Measurements from ENCODE around the gene ZNF26.
"Not testable (repeated sequence)": the region's sequence is repeated elsewhere in the genome, so short reads cannot be mapped to it uniquely, and the experiment has no call there.

ZNF26 gene

DNA sequence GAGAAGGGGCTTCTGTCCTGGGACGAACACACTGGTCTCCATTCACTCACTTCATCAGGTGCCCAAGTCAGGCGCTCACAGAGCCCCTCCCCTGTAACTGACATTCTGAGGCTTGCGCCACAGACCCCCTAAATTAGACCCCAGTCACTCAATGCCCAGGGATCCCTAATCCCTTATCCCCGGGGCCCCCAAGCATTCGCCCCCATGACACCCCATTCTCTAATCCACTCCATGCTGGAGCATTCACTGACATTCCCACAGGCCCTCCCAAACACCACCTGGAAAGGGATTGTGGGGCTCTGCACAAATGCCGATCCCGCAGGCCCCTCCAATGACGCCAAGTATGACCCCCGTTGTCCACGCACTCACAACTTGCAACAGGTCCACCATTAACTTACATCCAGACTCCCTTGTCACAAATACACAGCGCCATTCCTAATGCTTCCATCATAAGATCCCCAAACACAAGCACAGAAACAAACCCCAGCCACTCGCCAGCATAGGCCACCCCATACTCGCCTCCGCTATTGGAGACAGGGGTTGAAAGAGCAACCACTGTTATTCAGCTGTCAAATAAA lies 31.6 kb upstream of the ZNF26 start:
- in situ Hi-C loops (cut with MboI; ENCODE audit: low pct_unique_long_range_greater_than_20kb, low sequenced_read_pairs): no loop called here
- DNase-seq: no peak

DNA sequence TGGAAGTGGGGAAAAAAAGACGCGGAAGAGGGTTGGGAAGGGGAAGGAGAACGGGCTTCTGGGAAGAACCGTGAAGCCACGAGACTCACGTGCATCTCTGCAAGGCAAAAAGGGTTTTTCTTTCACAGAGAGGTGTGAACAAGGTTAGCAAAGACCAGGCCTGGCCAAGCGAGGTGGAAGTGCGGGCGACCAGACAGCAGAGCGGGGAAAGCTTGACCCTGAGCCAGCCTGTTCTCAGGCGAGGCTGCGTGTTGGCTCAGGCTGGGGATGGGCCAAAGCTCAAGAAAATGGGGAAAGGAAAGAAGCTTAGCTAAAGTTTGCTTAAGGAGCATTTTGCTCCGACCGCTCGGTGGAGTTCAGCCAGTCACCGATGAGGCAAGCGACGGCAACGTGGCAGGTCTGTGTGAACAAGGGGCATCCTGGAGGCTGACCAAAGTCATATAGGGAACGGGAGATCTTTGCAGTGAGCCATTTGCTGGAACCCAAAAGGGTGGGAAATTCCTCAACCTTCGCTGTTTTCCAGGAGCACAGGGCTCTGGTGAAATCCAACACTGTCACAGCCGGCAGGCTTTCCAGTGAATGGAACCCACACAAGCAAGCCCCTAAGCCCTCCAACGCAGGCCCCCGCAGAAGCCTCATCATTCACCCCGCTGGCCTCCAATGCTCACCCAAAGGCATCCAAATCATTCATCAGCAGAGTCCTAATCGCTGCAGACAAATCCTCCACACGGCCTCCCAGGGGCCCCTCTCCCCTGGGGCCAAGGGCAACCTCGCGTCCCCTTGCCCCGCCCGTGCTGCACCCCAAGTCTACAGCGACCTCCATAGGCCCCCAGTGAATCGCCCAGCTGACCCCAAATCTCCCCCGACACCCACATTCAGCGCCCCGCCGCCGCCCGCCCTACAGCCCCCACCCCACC lies 30.8 kb upstream of the ZNF26 start:
- DNase-seq: peak; percentile 20
- in situ Hi-C loops (cut with MboI; ENCODE audit: low pct_unique_long_range_greater_than_20kb, low sequenced_read_pairs): no loop called here

DNA sequence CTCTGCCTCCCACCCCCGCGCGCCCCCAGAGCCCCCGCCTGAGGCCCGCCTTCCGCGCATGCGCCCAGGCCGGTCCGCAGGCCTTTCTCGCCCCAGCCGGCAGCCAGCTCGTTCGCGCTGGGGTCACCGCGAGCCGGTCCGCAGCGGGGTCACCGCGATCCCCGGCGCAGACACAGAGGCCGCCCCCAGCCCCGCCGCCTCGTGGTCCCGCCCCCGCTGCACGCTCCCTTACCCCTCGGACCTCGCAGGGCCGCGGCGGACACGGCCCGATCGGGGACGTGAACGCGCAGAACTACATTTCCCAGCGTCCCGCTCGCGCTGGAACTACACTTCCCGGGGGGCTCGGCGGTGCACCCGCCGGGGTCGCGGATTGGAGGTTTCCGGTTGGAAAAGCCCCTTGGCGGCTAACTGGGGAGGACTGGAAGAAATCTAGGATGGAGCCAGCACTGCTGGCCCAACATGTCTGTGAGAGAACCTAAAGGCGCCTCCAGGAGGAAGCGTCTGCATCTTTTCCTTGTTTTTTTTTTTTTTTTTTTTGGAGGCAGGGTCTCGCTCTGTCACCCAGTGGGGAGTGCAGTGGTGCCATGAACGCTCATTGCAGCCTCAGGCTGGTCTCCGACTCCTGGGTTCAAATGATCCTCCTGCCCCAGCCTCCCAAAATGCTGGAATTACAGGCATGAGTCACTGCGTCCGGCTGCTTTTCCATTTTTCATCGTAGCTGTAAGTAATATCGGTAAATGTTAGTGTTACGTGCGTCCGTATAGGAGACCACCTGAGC lies 30.0 kb upstream of the ZNF26 start, which contains the start of gene ZNF605:
ZNF605 (minus strand) TSS at position 296 of the 778 bp plus-strand sequence. CDS start 10,671 bp downstream, outside the sequence.
- peak; percentile 86 for DNase-seq
- in situ Hi-C loops (cut with MboI; ENCODE audit: low pct_unique_long_range_greater_than_20kb, low sequenced_read_pairs): no loop called here

DNA sequence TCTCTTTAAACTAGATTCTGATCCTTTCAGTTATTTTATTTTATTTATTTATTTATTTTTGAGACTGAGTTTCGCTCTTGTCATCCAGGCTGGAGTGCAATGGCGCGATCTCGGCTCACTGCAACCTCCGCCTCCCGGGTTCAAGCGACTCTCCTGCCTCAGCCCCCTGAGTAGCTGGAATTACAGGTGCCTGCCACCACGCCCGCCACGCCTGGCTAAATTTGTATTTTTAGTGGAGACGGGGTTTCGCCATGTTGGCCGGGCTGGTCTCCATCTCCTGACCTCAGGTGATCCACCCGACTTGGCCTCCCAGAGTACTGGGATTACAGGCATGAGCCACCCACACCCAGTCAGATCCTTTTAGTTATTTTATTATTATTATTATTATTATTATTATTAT lies 24.4 kb upstream of the ZNF26 start:
- in situ Hi-C loops (cut with MboI; ENCODE audit: low pct_unique_long_range_greater_than_20kb, low sequenced_read_pairs); DNase-seq: not testable (repeated sequence)

DNA sequence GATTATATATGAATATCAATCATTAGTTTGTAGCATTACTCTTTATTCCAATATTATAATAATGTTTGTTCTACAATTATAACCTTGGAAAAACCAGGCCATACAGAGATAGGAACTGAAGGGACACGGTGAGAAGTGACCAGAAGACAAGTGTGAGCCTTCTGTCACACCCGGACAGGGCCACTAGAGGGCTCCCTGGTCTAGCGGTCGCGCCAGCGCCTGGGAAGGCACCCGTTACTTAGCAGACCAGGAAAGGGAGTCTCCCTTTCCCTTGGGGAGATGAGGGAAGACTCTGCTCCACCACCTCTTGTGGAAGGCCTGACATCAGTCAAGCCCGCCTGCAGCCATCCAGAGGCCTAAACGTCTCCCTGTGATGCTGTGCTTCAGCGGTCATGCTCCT lies 22.2 kb upstream of the ZNF26 start:
- DNase-seq; in situ Hi-C loops (cut with MboI; ENCODE audit: low pct_unique_long_range_greater_than_20kb, low sequenced_read_pairs): not testable (repeated sequence)

DNA sequence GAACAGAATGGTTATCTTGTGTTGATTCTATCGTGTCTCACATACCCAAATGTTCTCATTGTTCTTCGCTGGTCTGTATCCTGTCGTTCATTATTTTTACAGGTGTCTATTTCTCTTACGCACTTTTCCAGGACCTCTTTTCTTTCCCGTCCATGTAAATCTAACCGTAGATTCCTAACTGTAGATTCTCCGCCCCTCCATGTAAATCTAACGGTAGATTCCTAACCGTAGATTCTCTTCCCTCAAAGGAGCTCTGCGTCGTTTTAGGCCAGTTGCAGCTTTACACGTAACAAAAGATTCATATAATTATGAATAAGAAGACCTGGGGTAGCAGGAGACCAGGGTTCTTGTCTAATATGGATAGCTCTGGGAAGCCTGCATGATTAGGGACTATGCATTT lies 20.4 kb upstream of the ZNF26 start:
- DNase-seq: no peak
- in situ Hi-C loops (cut with MboI; ENCODE audit: low pct_unique_long_range_greater_than_20kb, low sequenced_read_pairs): no loop called here

DNA sequence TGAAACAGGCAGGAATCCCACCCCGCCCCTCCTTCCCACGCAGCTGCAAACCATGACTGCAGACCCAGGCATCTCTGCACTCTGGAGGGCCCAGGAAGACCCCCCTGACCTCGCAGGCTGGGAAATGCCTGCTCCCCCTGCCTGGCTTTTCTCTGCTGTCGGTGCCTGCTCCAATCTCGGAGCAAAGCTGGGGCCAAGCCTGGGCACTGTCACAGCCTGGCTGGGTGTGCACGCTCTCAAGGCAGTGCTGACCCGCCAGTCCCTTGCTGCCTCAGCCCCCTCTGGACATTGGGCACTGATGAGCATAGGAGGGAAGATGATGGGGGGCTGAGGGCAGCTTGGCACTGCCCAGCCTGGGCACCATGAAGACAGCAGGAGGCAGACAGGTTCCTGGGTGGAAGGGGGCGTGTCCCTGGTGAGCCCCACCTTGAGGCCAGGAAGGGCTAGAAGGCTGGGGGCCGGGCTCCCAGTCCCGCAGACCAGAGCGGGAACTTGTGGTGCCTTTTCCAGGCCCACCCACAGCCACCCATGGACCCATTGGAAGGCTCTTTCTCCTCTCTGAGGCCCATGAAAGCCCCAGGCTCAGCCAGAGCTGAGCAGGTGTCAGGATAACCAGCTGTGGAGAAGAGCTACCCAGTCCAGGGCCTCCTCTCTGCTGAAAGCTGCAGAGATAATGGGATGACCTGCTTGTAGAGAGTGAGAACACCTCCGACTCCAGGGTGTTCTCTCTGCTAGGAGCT lies 19.3 kb upstream of the ZNF26 start:
- in situ Hi-C loops (cut with MboI; ENCODE audit: low pct_unique_long_range_greater_than_20kb, low sequenced_read_pairs): no loop called here
- DNase-seq: no peak

DNA sequence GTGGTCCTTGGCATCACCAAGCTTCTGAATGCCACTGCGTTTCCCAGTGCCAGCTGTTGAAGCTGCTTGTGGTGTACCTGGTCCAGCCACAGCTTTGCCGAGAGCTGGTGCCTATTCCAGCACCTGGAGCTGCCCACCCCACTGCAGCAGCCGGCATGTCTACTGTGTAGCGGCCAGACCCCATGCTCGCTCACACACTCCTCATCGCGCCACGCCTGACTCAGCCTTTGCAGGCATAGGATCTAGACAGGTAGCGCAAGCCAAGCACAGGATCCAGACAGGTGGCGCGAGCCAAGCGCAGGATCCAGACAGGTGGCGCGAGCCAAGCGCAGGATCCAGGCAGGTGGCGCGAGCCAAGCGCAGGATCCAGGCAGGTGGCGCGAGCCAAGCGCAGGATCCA lies 18.4 kb upstream of the ZNF26 start:
- in situ Hi-C loops (cut with MboI; ENCODE audit: low pct_unique_long_range_greater_than_20kb, low sequenced_read_pairs): no loop called here
- DNase-seq: no peak

DNA sequence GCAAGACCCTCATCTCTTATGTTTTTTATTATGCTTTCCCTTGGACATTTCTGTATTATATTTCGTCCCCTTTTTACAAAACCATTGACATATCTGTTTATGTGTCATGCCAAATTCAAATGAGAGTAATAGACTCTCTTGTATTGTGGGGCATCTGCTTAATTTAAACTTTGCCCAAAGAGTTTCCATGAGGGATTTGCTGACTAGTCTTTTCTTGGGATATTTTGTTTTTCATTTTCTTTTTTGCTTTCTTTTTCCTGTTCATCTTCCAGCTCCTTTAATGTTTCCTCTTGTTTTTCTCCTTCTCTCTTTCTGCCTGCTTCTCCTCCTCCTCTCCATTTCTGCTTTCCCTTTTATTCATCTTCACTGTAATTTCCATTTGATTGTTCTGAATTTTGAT lies 13.8 kb upstream of the ZNF26 start:
- in situ Hi-C loops (cut with MboI; ENCODE audit: low pct_unique_long_range_greater_than_20kb, low sequenced_read_pairs): no loop called here
- DNase-seq: no peak

DNA sequence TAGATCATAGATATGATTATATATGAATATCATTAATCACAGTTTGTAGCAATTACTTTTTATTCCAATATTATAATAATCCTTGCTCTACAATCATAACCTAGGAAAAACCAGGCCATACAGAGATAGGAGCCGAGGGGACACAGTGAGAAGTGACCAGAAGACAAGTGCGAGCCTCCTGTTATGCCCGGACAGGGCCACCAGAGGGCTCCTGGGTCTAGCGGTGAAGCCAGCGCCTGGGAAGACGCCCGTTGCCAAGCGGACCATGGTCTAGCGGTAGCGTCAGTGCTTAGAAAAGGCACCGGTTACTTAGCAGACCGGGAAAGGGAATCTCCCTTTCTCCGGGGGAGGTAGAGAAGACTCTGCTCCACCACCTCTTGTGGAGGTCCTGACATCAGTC lies 9.3 kb upstream of the ZNF26 start:
- in situ Hi-C loops (cut with MboI; ENCODE audit: low pct_unique_long_range_greater_than_20kb, low sequenced_read_pairs): not testable (repeated sequence)
- peak; percentile 15 for DNase-seq

DNA sequence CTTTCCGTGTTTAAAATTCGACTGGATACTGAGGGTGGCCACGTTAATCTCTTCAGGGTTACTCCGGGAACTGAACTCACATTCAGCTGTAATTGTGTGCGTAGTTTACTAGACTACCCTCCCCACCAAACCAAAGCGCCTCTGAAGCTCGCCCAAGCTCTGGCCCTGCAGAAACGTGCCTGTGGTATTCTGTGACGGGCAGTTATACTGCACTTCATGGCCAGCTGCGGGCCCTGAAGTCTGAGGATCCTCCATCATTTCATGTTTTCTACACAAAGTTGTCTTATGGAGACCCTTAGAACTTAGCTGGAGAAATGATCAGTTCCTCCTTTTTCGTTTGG lies 688 bp downstream of the ZNF26 start:
- no peak for DNase-seq
- in situ Hi-C loops (cut with MboI; ENCODE audit: low pct_unique_long_range_greater_than_20kb, low sequenced_read_pairs): no loop called here

DNA sequence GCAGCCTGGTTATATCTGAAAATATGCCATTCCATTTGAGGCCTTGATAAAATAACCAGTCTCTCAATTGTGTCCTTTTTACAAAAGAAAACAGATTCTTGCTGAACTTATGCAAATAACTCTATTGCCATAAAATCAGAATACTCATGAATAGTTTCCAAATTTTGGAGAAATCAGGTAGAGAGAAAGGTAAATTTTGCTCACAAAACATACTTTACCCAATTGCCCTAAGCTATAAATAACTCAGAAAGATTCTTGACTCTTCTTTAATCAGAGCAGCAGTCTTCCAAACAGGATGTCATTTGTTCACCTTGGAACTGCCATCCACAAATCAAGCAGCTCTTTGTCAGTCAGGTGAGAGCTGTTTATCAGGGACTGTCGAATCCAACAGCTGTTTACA lies 12.6 kb downstream of the ZNF26 start:
- in situ Hi-C loops (cut with MboI; ENCODE audit: low pct_unique_long_range_greater_than_20kb, low sequenced_read_pairs): no loop called here
- no peak for DNase-seq

DNA sequence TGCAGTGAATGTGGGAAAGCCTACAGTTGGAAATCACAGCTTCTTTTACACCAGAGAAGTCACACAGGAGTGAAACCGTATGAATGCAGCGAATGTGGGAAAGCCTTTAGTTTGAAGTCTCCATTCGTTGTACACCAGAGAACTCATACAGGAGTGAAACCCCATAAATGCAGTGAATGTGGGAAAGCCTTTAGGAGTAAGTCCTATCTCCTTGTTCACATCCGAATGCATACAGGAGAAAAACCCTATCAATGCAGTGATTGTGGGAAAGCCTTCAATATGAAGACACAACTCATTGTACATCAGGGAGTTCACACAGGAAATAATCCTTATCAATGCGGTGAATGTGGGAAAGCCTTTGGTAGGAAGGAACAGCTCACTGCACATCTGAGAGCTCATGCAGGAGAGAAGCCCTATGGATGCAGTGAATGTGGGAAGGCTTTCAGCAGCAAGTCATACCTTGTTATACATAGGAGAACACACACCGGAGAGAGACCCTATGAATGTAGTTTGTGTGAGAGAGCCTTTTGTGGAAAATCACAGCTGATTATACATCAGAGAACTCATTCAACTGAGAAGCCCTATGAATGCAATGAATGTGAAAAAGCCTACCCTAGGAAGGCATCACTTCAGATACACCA lies 24.6 kb downstream of the ZNF26 start:
- in situ Hi-C loops (cut with MboI; ENCODE audit: low pct_unique_long_range_greater_than_20kb, low sequenced_read_pairs): no loop called here
- peak; percentile 31 for DNase-seq

DNA sequence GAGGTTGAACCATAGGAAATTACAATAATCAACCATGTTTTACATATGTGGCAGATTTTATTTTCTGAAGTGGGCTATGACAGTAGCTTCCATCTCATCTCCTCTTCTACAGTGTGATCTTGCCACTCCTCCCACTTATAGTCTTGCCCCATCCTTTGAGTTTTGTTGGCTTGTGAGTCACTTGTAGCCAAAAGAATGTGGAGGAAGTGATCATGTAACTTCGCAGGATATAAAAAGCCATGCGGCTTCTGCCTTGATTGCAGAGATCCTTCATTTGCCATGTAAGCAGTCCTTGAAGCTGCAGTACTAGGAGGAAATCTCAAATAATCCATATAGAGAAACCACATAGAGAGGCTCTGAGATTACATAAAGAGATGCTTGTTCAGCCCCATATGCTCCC lies 37.4 kb downstream of the ZNF26 start:
- in situ Hi-C loops (cut with MboI; ENCODE audit: low pct_unique_long_range_greater_than_20kb, low sequenced_read_pairs): no loop called here
- DNase-seq: no peak

DNA sequence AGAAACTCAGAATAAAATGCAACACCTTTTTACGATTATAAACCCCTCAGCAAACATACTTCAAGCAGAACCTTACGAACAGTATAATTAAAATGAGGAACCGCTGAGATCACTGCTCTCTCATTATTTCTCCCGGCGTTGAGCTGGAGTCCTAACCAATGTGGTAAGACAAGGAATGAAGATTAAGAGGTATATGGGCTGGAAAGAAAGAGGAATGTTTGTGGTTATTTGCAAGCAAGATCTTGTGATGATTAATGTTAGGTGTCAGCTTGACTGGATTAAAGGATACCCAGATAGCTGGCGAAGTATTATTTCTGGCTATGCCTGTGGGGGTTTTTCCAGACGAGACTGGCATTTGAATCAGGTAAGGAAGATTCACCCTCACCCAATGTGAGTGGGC lies 40.8 kb downstream of the ZNF26 start:
- DNase-seq: no peak
- in situ Hi-C loops (cut with MboI; ENCODE audit: low pct_unique_long_range_greater_than_20kb, low sequenced_read_pairs): no loop called here

DNA sequence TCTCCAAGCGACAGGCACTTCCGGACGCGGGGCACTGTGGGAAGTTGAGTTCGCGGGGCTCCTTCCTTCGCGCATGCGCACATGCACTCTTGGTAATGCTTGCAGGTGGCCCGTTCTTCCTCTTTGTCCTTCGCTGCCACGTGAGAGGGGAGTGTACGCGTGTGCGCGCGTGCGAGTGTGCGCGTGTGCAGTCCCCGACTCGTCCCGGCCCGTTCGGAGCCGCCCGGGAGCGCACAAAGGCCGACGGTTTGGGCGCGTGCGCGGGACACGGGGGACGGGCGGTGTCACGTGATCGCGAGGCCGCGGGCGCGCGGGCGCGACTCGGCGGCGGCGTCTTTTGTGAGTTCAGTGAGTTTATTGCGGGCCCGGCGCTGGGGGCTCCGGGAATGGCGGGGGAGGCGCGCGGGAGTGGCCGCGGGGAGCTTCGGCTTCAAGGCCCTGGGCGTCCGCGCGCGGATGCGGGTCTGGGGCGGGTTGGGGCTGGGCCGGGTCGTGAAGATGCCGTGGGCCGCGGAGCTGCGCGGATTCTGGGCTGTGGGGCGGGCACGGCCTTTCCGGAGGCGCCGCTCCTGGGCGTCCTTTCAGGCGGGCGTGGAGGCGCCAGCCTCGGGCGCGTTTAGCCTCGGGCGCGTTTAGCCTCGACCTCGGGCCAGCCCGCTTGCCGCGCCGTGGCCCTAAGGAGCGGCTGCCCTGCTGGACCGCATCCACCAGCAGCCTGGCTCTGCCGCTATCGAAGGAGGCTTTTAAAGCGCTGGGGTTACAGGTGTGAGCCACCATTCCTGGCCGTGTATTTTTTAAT lies 51.2 kb downstream of the ZNF26 start, which contains the start of gene ZNF84:
ZNF84 (plus strand) TSS at position 303 of the 799 bp plus-strand sequence. CDS start 3,959 bp downstream, outside the sequence.
- in situ Hi-C loops (cut with MboI; ENCODE audit: low pct_unique_long_range_greater_than_20kb, low sequenced_read_pairs): no loop called here
- DNase-seq: peak; percentile 98

DNA sequence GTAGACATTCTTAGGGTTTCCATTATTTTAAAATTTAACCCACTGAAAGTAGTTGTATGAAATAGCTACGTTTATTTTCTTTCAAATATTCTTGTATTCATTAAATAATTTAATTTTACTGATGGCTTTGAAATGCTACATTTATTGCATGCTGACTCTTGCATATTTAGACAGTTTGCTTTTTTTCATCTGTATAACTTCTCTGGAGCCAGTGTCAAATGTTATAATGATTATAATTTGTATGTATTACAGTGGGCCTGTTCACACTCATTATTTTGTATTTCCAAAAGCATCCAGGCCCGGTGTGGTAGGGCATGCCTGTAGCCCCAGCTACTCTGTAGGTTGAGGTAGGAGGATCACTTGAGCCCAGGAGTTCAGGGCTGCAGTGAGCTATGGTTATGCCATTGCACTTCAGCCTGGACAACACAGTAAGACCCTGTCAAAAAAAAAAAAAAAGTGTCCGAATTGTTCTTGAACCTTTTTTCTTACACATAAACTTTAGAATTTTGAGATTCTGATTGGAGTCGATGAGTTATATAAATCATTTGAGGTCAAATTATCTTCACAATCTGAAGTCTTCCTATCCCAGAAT lies 52.0 kb downstream of the ZNF26 start:
- in situ Hi-C loops (cut with MboI; ENCODE audit: low pct_unique_long_range_greater_than_20kb, low sequenced_read_pairs): no loop called here

DNA sequence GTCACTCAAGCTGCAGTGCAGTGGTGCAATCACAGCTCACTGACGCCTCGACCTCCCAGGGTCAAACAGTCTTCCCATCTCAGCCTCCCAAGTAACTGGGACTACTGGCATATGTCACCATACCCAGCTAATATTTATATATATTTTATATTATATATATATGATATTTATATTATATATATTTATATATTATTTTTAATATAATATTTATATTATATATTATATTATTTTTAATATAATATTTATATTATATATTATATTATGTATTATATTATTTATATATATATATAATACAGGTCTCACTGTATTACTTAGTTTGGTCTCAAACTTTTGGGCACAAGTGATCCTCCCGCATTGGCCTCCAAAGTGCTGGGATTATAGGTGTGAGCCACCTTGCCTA lies 60.5 kb downstream of the ZNF26 start:
- DNase-seq: no peak
- in situ Hi-C loops (cut with MboI; ENCODE audit: low pct_unique_long_range_greater_than_20kb, low sequenced_read_pairs): no loop called here

More for the DNA sequence above, 52.0 kb downstream of the ZNF26 start:
- peak; percentile 28 for DNase-seq
